Measurements from ENCODE around the gene HARS1.

DNA sequence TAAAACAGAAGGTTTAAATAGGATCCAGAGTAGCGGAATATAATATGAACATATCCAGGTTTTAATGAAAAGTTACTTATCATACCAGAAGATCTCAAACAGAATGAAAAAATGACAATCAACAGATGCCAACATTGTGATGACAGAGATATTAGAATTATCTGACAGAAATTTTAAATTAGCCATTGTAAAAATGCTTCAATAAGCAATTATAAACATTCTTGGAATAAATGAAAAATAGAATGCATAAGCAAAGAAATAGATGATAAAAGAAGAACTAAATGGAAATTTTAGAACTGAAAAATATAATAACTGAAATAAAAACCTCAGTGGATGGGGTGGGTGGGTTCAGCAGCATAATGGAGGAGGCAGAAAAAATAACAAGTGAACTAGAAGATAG is 46.3 kb upstream of the HARS1 start:
- TF ChIP-seq, protein P1, sequence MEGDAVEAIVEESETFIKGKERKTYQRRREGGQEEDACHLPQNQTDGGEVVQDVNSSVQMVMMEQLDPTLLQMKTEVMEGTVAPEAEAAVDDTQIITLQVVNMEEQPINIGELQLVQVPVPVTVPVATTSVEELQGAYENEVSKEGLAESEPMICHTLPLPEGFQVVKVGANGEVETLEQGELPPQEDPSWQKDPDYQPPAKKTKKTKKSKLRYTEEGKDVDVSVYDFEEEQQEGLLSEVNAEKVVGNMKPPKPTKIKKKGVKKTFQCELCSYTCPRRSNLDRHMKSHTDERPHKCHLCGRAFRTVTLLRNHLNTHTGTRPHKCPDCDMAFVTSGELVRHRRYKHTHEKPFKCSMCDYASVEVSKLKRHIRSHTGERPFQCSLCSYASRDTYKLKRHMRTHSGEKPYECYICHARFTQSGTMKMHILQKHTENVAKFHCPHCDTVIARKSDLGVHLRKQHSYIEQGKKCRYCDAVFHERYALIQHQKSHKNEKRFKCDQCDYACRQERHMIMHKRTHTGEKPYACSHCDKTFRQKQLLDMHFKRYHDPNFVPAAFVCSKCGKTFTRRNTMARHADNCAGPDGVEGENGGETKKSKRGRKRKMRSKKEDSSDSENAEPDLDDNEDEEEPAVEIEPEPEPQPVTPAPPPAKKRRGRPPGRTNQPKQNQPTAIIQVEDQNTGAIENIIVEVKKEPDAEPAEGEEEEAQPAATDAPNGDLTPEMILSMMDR (IDR thresholded peaks at IDR 0.05) = no peak
- TF ChIP-seq POLR2AphosphoS5 (IDR thresholded peaks at IDR 0.05) (no peak), POLR2A (IDR thresholded peaks at IDR 0.05; ENCODE audit: low read depth) (no peak)
